IMR-90 (cell line): ENCODE data around the gene WWC2. TPM values are rescaled to one million over a fixed set of nuclear protein-coding genes. Genes with fewer than 3 reads are reported as not detected.

Source experiments
- ATAC-seq: fragments of 200-7000 bp; cut with Tn5 transposase; 2 replicates; pipeline ENCODE4 v1.9.1; 2020; ENCODE audit warnings: low read depth, mild to moderate bottlenecking, moderate library complexity
- BruUV-seq: library from RNA; stranded (reverse); fragments of 400-500 nt; replicated peaks from 2 replicates; lab custom pipeline; 2021; lab: Mats Ljungman, UMichigan
- CTCF ChIA-PET: fragments of 300-600 bp; formaldehyde crosslinking; extraction: SDS; loops from one replicate; lab custom pipeline; 2021; ENCODE audit warnings: antibody characterized with exemption; lab: Yijun Ruan, JAX
- POLR2A ChIA-PET: fragments of 300-600 bp; sonication (Branson Sonifier 250); formaldehyde crosslinking; loops from one replicate; lab custom pipeline; 2022; ENCODE audit warnings: antibody characterized with exemption; ENCODE audit not compliant: unreplicated experiment; lab: Charles Lee
- DNase-seq: peaks from one replicate; pipeline ENCODE4 v3.0.0; 2013
- H2AFZ ChIP-seq: replicated peaks from 2 replicates; pipeline ENCODE3; 2013; ENCODE audit warnings: low read length, mild to moderate bottlenecking; ENCODE audit not compliant: poor library complexity
- H2AK5ac ChIP-seq: 2 replicates; pipeline ENCODE4 v1.6.1; 2013; ENCODE audit warnings: low read depth, low read length, inconsistent platforms
- H2AK9ac ChIP-seq: replicated peaks from 2 replicates; pipeline ENCODE3; 2013; ENCODE audit warnings: mild to moderate bottlenecking, low read depth, low read length, moderate library complexity; ENCODE audit not compliant: poor library complexity
- H2BK120ac ChIP-seq: 2 replicates; pipeline ENCODE4 v1.6.1; 2013; ENCODE audit warnings: low read depth, low read length, inconsistent platforms
- H2BK15ac ChIP-seq: 3 replicates; pipeline ENCODE4 v1.6.1; 2013; ENCODE audit warnings: low read depth, low read length, inconsistent platforms
- H2BK20ac ChIP-seq: 2 replicates; pipeline ENCODE4 v1.6.1; 2013; ENCODE audit warnings: low read depth, mild to moderate bottlenecking, inconsistent platforms, low read length, moderate library complexity
- H2BK5ac ChIP-seq: 2 replicates; pipeline ENCODE4 v1.6.1; 2013; ENCODE audit warnings: mild to moderate bottlenecking, low read depth, low read length, inconsistent platforms; ENCODE audit not compliant: poor library complexity, severe bottlenecking
- H3K14ac ChIP-seq: replicated peaks from 2 replicates; pipeline ENCODE4 v1.6.1; 2013; ENCODE audit warnings: low read depth, low read length, inconsistent platforms
- H3K18ac ChIP-seq: 2 replicates; pipeline ENCODE4 v1.6.1; 2013; ENCODE audit warnings: low read depth, low read length, control low read depth
- H3K23ac ChIP-seq: 2 replicates; pipeline ENCODE4 v1.6.1; 2013; ENCODE audit warnings: low read depth, low read length, inconsistent platforms
- H3K27ac ChIP-seq: 2 replicates; pipeline ENCODE4 v1.5.1; 2013; ENCODE audit warnings: mild to moderate bottlenecking, control low read depth, low read length; ENCODE audit not compliant: insufficient read depth
- H3K27me3 ChIP-seq: 2 replicates; pipeline ENCODE4 v1.6.1; 2013; ENCODE audit warnings: low read length; ENCODE audit not compliant: control insufficient read depth, insufficient read depth
- H3K36me3 ChIP-seq: 2 replicates; pipeline ENCODE4 v1.6.1; 2013; ENCODE audit warnings: low read length, mixed read lengths; ENCODE audit not compliant: control insufficient read depth, insufficient read depth
- H3K4ac ChIP-seq: 2 replicates; pipeline ENCODE4 v1.6.1; 2013; ENCODE audit warnings: low read depth, low read length, inconsistent platforms
- H3K4me1 ChIP-seq: 2 replicates; pipeline ENCODE4 v1.6.1; 2013; ENCODE audit warnings: low read length, mixed read lengths; ENCODE audit not compliant: control insufficient read depth, insufficient read depth
- H3K4me2 ChIP-seq: 2 replicates; pipeline ENCODE4 v1.6.1; 2013; ENCODE audit warnings: low read depth, mild to moderate bottlenecking, control low read depth, low read length, moderate library complexity
- H3K4me3 ChIP-seq: 2 replicates; pipeline ENCODE4 v1.5.1; 2013; ENCODE audit warnings: low read depth, mild to moderate bottlenecking, control low read depth, low read length, moderate library complexity; ENCODE audit not compliant: insufficient read depth
- H3K56ac ChIP-seq: 2 replicates; pipeline ENCODE4 v1.6.1; 2013; ENCODE audit warnings: low read length, inconsistent platforms; ENCODE audit not compliant: insufficient read depth; ENCODE audit errors: extremely low read depth
- H3K79me1 ChIP-seq, 2 experiments: 2 replicates each; pipeline ENCODE4 v1.6.1; 2013; ENCODE audit warnings: low read length in 2 of 2, inconsistent platforms in 1 of 2, low read depth in 1 of 2
- H3K9ac ChIP-seq: 2 replicates; pipeline ENCODE4 v1.6.1; 2013; ENCODE audit warnings: low read depth, low read length, control low read depth
- H3K9me1 ChIP-seq: 2 replicates; pipeline ENCODE4 v1.6.1; 2013; ENCODE audit warnings: low read length, inconsistent platforms; ENCODE audit not compliant: insufficient read depth
- H3K9me3 ChIP-seq: 2 replicates; pipeline ENCODE4 v1.6.1; 2013; ENCODE audit warnings: low read length; ENCODE audit not compliant: control insufficient read depth, insufficient read depth
- H4K20me1 ChIP-seq: 2 replicates; pipeline ENCODE4 v1.6.1; 2013; ENCODE audit warnings: low read length, inconsistent platforms; ENCODE audit not compliant: insufficient read depth
- H4K5ac ChIP-seq: 2 replicates; pipeline ENCODE4 v1.6.1; 2013; ENCODE audit warnings: mild to moderate bottlenecking, low read depth, low read length, control low read depth
- H4K8ac ChIP-seq, 2 experiments: 2 replicates each; pipeline ENCODE4 v1.6.1; 2013; ENCODE audit warnings: low read depth in 2 of 2, low read length in 2 of 2, control low read depth in 1 of 2, inconsistent platforms in 1 of 2
- H4K91ac ChIP-seq: 2 replicates; pipeline ENCODE4 v1.6.1; 2013; ENCODE audit warnings: low read depth, low read length, inconsistent platforms; ENCODE audit not compliant: insufficient read depth
- BHLHE40 ChIP-seq: fragments of 150-350 bp; IDR thresholded peaks from 2 replicates; pipeline ENCODE4 v1.6.1; 2016; ENCODE audit warnings: mild to moderate bottlenecking, low read depth, low read length
- CEBPB ChIP-seq: IDR thresholded peaks from 2 replicates; pipeline ENCODE4 v1.6.1; 2012; ENCODE audit warnings: low read depth, low read length, improper control_type of control experiment
- FOS ChIP-seq: fragments of 150-350 bp; IDR thresholded peaks from 2 replicates; pipeline ENCODE4 v1.6.1; 2016; ENCODE audit warnings: low read depth, low read length
- MAFK ChIP-seq: IDR thresholded peaks from 2 replicates; pipeline ENCODE4 v1.6.1; 2012; ENCODE audit warnings: low read depth, low read length, improper control_type of control experiment
- MAZ ChIP-seq: IDR thresholded peaks from 2 replicates; pipeline ENCODE4 v1.6.1; 2012; ENCODE audit warnings: low read depth, mild to moderate bottlenecking, low read length, improper control_type of control experiment, moderate library complexity, borderline replicate concordance
- NFE2L2 ChIP-seq: fragments of 150-350 bp; IDR thresholded peaks from 2 replicates; pipeline ENCODE4 v1.6.1; 2016; ENCODE audit warnings: low read depth, mild to moderate bottlenecking, low read length
- POLR2A ChIP-seq: IDR thresholded peaks from 2 replicates; pipeline ENCODE4 v1.6.1; 2012; ENCODE audit warnings: mild to moderate bottlenecking, low read depth, low read length
- RCOR1 ChIP-seq: IDR thresholded peaks from 2 replicates; pipeline ENCODE4 v1.6.1; 2012; ENCODE audit warnings: mild to moderate bottlenecking, low read length, improper control_type of control experiment; ENCODE audit not compliant: insufficient replicate concordance
- RFX5 ChIP-seq: IDR thresholded peaks from 2 replicates; pipeline ENCODE4 v1.8.0; 2012; ENCODE audit warnings: low read depth, mild to moderate bottlenecking, low read length, moderate library complexity
- SMC3 ChIP-seq: fragments of 150-350 bp; IDR thresholded peaks from 2 replicates; pipeline ENCODE4 v1.6.1; 2016; ENCODE audit warnings: low read depth, mild to moderate bottlenecking, antibody characterized with exemption, low read length, moderate library complexity
- WGBS, 2 experiments: methylation state at CpG; one replicate each; pipeline versions ENCODE4 v1.1.5 to v1.1.7; 2013; ENCODE audit warnings: missing lambda C conversion rate in 2 of 2; ENCODE audit not compliant: insufficient read length in 1 of 2; ENCODE audit errors: extremely low coverage in 2 of 2; 5-methylcytosine and 5-hydroxymethylcytosine counted together
- dilution Hi-C: fragments of 300-500 bp; cut with HindIII; formaldehyde crosslinking; loops from one replicate; pipeline ENCODE4 v1.14.3; 2018; ENCODE audit warnings: low sequenced_read_pairs; ENCODE audit not compliant: unreplicated experiment
- in situ Hi-C: fragments of 300-500 bp; cut with MboI; formaldehyde crosslinking; loops from 3 replicates; pipeline ENCODE4 v1.14.3; 2019; ENCODE audit warnings: low sequenced_read_pairs, inconsistent platforms, mixed read lengths
- intact Hi-C: fragments of 100-400 bp; cut with micrococcal nuclease; formaldehyde crosslinking; loops from 2 replicates; pipeline ENCODE4 v1.10.0; 2022
- polyA plus RNA-seq, 3 experiments: library from polyadenylated mRNA; depleted of rRNA; stranded (reverse); fragments of >200 nt; gene quantifications; 2 replicates each; pipeline ENCODE4 v1.2.3, GENCODE V29; 2012; ENCODE audit warnings: low replicate concordance in 1 of 3
- total RNA-seq: library from RNA; depleted of rRNA; stranded (reverse); fragments of >200 nt; gene quantifications from 2 replicates; pipeline ENCODE4 v1.2.3, GENCODE V29; 2012
- TF ChIP-seq, protein P1 (sequence below): conservative IDR thresholded peaks from 2 replicates; pipeline ENCODE4 v1.5.1; 2012; ENCODE audit warnings: mild to moderate bottlenecking, low read depth, low read length, improper control_type of control experiment
- TF ChIP-seq, protein P2 (sequence below): fragments of 150-350 bp; IDR thresholded peaks from 2 replicates; pipeline ENCODE4 v1.6.1; 2016; ENCODE audit warnings: low read depth, mild to moderate bottlenecking, low read length, moderate library complexity, borderline replicate concordance
- TF ChIP-seq, protein P3 (sequence below): fragments of 150-350 bp; IDR thresholded peaks from 2 replicates; pipeline ENCODE4 v1.6.1; 2017; ENCODE audit warnings: mild to moderate bottlenecking, antibody characterized with exemption, low read length, low read depth

The WWC2 gene
- total and polyA plus RNA-seq, 2 of the 4 experiments (the other 2 are of a cell fraction): 26.6 to 27.4 TPM

DNA sequence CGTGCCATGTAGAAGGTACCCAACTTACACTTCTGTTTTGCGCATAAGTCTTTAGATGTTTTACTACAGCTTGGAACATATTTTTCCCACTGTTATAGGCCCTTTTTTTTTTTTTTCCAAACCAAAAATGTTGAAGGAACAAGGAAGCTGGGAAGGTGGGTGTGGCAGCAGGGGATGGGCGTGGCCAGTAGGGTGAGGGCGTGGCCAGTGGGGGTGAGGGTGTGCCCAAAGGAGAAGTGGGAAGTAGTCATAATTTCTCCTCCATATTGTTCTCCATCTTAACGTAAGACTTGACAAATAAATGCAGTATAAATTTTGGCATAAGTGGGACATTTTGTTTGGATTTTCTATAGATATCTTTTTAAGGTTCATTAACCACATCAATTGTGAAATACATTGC, 190.6 kb downstream of the WWC2 start:
- Histone ChIP-seq H3K56ac (no peak overlapping the region), H2AK5ac (no peak overlapping the region), H3K4me3 (no peak overlapping the region), H4K91ac (no peak overlapping the region), H3K27ac (no peak overlapping the region), H2BK20ac (no peak overlapping the region), H2BK5ac (no peak overlapping the region), H2BK120ac (no peak overlapping the region), H3K9me1 (peaks cover 13% of the 10 kb centered on the region), H3K36me3 (peaks cover 40% of the 10 kb centered on the region), H3K27me3 (no peaks in the 10 kb centered on the region), H3K9ac (no peak overlapping the region), H3K4ac (no peak overlapping the region), H3K79me1 (peaks cover 0 to 17% of the 10 kb centered on the region in 2 experiments; a peak in 2 of 4 replicates), H4K20me1 (peaks cover 4% of the 10 kb centered on the region; the same call in 1 of the 2 replicates), H3K9me3 (no peaks in the 10 kb centered on the region), H3K4me2 (no peak overlapping the region), H3K4me1 (peaks cover 5% of the 10 kb centered on the region), H4K8ac (no peak overlapping the region), H2AFZ (no peak overlapping the region), H2BK15ac (no peak overlapping the region), H3K23ac (no peak overlapping the region), H4K5ac (no peak overlapping the region), H3K18ac (no peak overlapping the region), H3K14ac (no peak overlapping the region), H2AK9ac (peak overlapping the region; percentile 47)
- CTCF ChIA-PET: no interaction called here
- POLR2A ChIA-PET: no interaction called here
- in situ Hi-C loops (no loop called here), intact Hi-C loops (no loop called here), dilution Hi-C loops (no loop called here)
- no TSS peak for BruUV-seq
- DNase-seq (no peak), ATAC-seq (no peak)
- TF ChIP-seq, protein P1, sequence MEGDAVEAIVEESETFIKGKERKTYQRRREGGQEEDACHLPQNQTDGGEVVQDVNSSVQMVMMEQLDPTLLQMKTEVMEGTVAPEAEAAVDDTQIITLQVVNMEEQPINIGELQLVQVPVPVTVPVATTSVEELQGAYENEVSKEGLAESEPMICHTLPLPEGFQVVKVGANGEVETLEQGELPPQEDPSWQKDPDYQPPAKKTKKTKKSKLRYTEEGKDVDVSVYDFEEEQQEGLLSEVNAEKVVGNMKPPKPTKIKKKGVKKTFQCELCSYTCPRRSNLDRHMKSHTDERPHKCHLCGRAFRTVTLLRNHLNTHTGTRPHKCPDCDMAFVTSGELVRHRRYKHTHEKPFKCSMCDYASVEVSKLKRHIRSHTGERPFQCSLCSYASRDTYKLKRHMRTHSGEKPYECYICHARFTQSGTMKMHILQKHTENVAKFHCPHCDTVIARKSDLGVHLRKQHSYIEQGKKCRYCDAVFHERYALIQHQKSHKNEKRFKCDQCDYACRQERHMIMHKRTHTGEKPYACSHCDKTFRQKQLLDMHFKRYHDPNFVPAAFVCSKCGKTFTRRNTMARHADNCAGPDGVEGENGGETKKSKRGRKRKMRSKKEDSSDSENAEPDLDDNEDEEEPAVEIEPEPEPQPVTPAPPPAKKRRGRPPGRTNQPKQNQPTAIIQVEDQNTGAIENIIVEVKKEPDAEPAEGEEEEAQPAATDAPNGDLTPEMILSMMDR: no peak
- TF ChIP-seq, protein P2, sequence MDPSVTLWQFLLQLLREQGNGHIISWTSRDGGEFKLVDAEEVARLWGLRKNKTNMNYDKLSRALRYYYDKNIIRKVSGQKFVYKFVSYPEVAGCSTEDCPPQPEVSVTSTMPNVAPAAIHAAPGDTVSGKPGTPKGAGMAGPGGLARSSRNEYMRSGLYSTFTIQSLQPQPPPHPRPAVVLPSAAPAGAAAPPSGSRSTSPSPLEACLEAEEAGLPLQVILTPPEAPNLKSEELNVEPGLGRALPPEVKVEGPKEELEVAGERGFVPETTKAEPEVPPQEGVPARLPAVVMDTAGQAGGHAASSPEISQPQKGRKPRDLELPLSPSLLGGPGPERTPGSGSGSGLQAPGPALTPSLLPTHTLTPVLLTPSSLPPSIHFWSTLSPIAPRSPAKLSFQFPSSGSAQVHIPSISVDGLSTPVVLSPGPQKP: no peak
- TF ChIP-seq SMC3 (no peak), RCOR1 (no peak), FOS (no peak), BHLHE40 (no peak), CEBPB (no peak), NFE2L2 (no peak), MAZ (no peak), MAFK (no peak), POLR2A (no peak), RFX5 (no peak)
- TF ChIP-seq, protein P3, sequence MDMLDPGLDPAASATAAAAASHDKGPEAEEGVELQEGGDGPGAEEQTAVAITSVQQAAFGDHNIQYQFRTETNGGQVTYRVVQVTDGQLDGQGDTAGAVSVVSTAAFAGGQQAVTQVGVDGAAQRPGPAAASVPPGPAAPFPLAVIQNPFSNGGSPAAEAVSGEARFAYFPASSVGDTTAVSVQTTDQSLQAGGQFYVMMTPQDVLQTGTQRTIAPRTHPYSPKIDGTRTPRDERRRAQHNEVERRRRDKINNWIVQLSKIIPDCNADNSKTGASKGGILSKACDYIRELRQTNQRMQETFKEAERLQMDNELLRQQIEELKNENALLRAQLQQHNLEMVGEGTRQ: no peak
- no CpG with 5 or more reads among the region's 5 CpGs for WGBS, 2 experiments
